HFFc6 (cell line): Measurements from ENCODE around the gene CALY. TPM values are rescaled to one million over a fixed set of nuclear protein-coding genes. Genes with fewer than 3 reads are reported as not detected.

Experiments used
- DNase-seq: peaks from one replicate; pipeline ENCODE4 v3.0.0-alpha.2; 2018
- H3K27ac Mint-ChIP-seq: 2 replicates; pipeline ENCODE4 v1.8.0; 2020; ENCODE audit warnings: mild to moderate bottlenecking, mixed read lengths
- H3K27me3 Mint-ChIP-seq: 2 replicates; pipeline ENCODE4 v1.8.0; 2021; ENCODE audit warnings: mild to moderate bottlenecking, moderate library complexity, mixed read lengths; ENCODE audit not compliant: insufficient read depth
- H3K36me3 Mint-ChIP-seq: 2 replicates; pipeline ENCODE4 v1.8.0; 2021; ENCODE audit warnings: low read depth, mixed read lengths
- H3K4me1 Mint-ChIP-seq: 2 replicates; pipeline ENCODE4 v1.8.0; 2020; ENCODE audit warnings: low read depth, mixed read lengths
- H3K4me3 Mint-ChIP-seq: 2 replicates; pipeline ENCODE4 v1.8.0; 2020; ENCODE audit warnings: mild to moderate bottlenecking, moderate library complexity, mixed read lengths
- H3K9me3 Mint-ChIP-seq: 2 replicates; pipeline ENCODE4 v1.8.0; 2020; ENCODE audit warnings: mild to moderate bottlenecking, mixed read lengths
- total RNA-seq, 6 experiments: library from RNA; stranded (reverse); fragmentation: NEBNext Ultra II Directional; extraction: Animal tissue kit (Norgen Biotek cat#: 25700); gene quantifications; 2 replicates in 1 of 6; 3 replicates in 5 of 6; pipeline ENCODE4 v1.2.3, GENCODE V29; 2021
- TF ChIP-seq, protein P1 (sequence below): fragments of 200-600 bp; sonication (generic); IDR thresholded peaks from 2 replicates; pipeline ENCODE4 v1.5.0; 2021; ENCODE audit warnings: antibody characterized with exemption, mild to moderate bottlenecking

CALY gene
- total RNA-seq, 6 experiments from 2014 or later: 0.31 TPM; not detected in 5

DNA sequence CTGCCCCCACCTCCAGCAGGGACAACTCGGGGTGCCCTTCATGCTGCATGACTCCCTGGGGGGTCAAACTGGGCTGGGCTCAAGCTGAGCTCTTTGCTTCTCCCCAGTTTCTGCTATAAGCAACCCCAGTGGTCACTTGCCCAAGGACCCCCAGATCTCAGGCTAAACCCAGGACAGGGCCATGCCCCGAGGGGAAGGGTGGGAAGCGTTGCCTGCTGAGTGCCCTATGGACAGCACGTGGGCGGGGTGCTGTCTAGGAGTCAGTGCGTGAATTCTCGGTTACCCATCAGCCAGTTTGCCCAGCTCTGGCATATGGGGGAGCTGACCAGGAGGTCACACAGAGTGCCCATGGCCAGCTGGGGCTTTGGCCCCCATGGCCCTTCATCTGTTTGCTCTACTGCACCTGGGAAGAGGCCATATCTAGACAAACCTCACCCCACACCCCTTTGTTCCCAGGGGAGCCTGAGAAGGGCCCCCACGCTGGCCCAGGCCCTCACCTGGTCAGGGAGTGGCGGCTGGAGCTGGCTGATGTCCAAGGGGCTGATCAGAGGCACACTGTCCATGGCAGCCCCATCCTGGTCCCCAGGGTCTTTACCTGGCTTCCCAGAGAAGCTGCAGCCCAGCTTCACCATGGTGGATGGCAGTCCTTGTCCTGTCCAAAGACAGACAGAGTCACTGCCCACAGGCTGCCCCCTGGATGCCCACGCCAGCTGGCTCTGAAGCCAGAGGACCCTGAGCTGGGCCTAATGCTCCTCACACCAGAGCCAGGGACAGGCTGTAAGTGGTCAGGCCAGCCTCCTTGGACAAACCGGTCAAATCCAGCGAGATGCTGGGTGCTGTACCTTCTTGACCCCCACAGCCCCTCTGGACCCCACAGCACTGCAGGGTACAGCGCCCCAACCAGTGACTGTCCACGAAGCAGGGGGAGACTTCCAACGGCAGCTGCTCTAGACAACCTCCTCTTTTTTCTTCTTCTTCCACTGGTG is 8.0 kb downstream of the CALY start:
- H3K27me3 Mint-ChIP-seq: peaks cover 40% of the 10 kb centered on the region
- H3K4me1 Mint-ChIP-seq: peaks cover 16% of the 10 kb centered on the region; the same call in 1 of the 2 replicates
- TF ChIP-seq, protein P1, sequence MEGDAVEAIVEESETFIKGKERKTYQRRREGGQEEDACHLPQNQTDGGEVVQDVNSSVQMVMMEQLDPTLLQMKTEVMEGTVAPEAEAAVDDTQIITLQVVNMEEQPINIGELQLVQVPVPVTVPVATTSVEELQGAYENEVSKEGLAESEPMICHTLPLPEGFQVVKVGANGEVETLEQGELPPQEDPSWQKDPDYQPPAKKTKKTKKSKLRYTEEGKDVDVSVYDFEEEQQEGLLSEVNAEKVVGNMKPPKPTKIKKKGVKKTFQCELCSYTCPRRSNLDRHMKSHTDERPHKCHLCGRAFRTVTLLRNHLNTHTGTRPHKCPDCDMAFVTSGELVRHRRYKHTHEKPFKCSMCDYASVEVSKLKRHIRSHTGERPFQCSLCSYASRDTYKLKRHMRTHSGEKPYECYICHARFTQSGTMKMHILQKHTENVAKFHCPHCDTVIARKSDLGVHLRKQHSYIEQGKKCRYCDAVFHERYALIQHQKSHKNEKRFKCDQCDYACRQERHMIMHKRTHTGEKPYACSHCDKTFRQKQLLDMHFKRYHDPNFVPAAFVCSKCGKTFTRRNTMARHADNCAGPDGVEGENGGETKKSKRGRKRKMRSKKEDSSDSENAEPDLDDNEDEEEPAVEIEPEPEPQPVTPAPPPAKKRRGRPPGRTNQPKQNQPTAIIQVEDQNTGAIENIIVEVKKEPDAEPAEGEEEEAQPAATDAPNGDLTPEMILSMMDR: no peak
- no peak overlapping the region for H3K27ac Mint-ChIP-seq
- H3K9me3 Mint-ChIP-seq: no peaks in the 10 kb centered on the region
- H3K4me3 Mint-ChIP-seq: no peak overlapping the region
- no peaks in the 10 kb centered on the region for H3K36me3 Mint-ChIP-seq
- DNase-seq: no peak

DNA sequence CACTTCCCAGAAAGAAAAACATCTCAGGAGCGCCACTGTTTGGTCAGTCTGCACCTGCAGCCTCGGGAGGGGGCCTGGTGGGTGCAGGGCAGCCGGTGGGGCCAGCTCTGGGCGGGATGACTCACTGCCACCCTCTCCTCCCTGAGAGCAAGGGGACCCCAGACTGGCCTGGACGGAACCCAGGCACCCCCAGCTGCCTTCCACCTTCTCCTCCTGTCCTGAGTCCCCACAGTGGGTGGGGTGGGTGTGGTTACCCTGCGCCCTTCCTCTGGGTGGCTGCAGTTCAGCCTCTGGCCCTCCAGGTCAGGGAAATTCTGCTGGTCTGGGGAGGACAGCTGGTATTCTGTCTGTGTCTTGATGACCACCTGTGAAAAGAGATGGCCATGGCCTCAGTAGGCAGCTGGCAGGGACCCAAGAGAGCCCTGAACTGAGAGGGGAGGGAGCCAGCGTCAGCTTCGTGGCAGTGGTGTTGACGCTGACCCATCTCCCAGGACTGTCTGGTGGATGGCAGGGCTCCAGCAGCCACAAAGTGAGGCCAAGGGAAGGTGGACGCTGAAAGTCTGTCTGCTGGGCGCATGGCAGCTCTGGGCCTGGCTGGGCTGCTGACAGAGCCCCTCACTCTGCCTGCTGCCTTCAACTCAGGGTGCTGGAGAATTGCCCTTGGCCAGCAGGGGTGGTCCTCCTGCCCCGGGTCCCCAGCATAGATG is 8.9 kb downstream of the CALY start:
- Mint-ChIP-seq H3K36me3 (no peaks in the 10 kb centered on the region), H3K9me3 (no peaks in the 10 kb centered on the region), H3K27ac (no peak overlapping the region), H3K4me1 (peaks cover 16% of the 10 kb centered on the region; the same call in 1 of the 2 replicates), H3K27me3 (peaks cover 35% of the 10 kb centered on the region), H3K4me3 (no peak overlapping the region)
- no peak for DNase-seq
- TF ChIP-seq, protein P1: no peak

DNA sequence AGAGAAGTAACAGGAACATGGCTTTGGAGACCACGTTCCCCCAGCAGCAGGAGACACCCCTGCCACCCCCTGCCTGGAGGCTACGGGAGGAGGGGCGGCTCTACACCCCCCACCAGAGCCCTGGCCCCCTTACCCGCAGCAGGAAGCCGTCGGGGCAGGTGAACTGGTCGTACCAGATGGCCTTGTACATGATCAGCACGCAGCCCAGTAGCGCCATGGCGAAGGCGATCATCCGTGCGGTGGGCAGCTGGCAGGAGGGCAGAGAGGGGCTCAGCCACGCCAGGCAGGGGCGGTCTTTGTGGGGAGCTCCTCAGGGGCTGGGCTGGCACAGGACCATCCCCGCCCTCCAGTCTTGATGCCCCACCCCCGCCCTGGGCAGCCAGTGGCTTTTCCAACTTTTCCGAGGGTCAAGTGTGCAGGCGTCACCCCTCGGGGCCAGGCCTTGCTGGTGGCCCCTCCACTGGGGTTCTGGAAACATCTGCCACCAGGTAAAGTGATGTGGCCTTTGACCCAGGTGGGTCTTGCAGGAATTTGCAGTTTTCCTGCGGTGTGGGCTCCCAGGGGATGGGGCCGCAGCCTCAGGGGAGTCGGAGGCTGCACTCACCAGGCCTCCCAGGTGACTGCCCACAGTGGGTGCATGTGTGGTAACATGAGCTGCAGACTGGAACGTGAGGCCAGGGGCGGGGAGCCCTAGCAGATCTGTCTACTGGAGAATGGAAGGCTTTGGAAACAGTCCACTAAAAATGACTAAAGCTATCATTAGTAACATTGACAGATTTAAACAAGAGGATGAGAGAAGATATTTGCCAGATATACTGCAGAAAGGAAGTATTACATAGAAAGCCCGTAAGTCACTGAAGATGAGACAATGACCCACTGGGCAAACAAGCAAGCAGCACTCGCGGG is 9.7 kb downstream of the CALY start:
- no peaks in the 10 kb centered on the region for H3K9me3 Mint-ChIP-seq
- H3K27ac Mint-ChIP-seq: no peak overlapping the region
- H3K27me3 Mint-ChIP-seq: peaks cover 27% of the 10 kb centered on the region
- DNase-seq: no peak
- H3K36me3 Mint-ChIP-seq: no peaks in the 10 kb centered on the region
- peaks cover 16% of the 10 kb centered on the region; the same call in 1 of the 2 replicates for H3K4me1 Mint-ChIP-seq
- TF ChIP-seq, protein P1: no peak
- no peak overlapping the region for H3K4me3 Mint-ChIP-seq

DNA sequence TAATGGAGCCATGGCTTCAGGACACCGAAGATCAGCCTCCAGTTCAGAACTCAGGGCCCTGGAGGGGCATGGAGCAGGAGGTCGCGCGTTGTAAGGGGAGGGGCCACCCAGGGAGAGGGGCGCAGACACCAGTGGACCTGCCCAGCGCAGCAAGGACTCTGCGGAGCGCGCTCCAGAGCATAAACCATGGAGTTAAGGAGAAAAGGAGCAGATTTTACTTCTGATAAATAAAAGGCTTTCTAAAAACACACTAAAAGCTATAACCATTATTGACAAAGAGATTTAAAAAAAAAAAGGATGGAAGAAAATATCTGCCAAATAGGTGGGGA is 10.5 kb downstream of the CALY start:
- no peak overlapping the region for H3K27ac Mint-ChIP-seq
- H3K9me3 Mint-ChIP-seq: peaks cover 3% of the 10 kb centered on the region; the same call in 1 of the 2 replicates
- H3K27me3 Mint-ChIP-seq: peaks cover 20% of the 10 kb centered on the region
- H3K4me3 Mint-ChIP-seq: no peak overlapping the region
- TF ChIP-seq, protein P1: no peak
- no peaks in the 10 kb centered on the region for H3K36me3 Mint-ChIP-seq
- peaks cover 16% of the 10 kb centered on the region; the same call in 1 of the 2 replicates for H3K4me1 Mint-ChIP-seq
- DNase-seq: no peak
